ENCODE measurements around the gene VAX1. TPM values are rescaled to one million over a fixed set of nuclear protein-coding genes. Genes with fewer than 3 reads are reported as not detected.
"Not testable (repeated sequence)": the region's sequence is repeated elsewhere in the genome, so short reads cannot be mapped to it uniquely, and the experiment has no call there.

The VAX1 gene, protein sequence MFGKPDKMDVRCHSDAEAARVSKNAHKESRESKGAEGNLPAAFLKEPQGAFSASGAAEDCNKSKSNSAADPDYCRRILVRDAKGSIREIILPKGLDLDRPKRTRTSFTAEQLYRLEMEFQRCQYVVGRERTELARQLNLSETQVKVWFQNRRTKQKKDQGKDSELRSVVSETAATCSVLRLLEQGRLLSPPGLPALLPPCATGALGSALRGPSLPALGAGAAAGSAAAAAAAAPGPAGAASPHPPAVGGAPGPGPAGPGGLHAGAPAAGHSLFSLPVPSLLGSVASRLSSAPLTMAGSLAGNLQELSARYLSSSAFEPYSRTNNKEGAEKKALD
- not detected for total RNA-seq

- TF ChIP-seq CTCF (IDR thresholded peaks at IDR 0.05) (no peak), POLR2A (IDR thresholded peaks at IDR 0.05) (no peak)
Measured at GRCh38 chr10:117137911-117138642, at the start of gene VAX1. VAX1 (minus strand) TSS chr10:117138270; CDS start chr10:117138056, 214 bp downstream.

DNA sequence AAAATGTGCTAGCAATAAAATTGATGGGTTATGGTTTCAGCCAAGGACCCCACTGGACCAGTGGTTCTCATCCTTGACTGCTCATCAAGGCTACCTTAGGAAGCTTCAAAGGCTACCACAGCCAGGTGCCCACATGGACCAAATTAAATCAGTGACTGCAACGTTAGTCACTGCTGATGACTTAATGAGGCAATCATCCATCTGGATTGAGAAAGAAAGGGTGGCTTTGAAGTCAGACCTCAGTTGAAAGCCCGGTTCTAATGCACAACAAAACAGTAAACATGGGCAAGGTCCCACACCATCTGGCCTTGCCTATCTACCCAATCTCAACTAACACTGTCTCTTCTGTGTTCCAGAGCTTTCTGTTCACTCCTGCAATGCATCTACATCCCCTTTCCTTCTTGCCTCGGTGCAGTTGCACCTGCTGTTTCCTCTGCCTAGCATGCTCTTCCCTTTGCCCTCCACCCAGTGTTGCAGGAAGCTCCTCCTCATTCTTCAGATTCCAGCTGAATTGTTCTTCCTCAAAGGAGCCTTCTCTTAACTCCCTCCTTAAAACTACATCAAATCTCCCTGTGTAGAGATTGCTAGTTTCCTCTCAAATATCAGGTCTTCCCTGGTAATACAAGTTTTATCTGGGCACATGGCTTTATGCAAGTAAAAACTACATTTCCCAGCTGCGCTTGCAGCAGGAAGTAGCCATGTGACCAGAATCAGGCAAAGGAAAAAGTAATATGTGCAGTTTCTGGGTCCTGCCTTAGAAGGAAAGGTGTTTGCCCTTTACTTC lies 49.0 kb upstream of the VAX1 start:
- TF ChIP-seq CTCF (IDR thresholded peaks at IDR 0.05) (no peak), POLR2A (IDR thresholded peaks at IDR 0.05) (no peak)
- Histone ChIP-seq H3K27me3 (no peaks in the 10 kb centered on the region), H3K4me3 (replicated peaks in 1 of 3) (no peak overlapping the region), H3K36me3 (no peaks in the 10 kb centered on the region), H3K9me3 (no peaks in the 10 kb centered on the region), H3K27ac (no peak overlapping the region), H3K4me1 (no peaks in the 10 kb centered on the region)
- WGBS, 2 donors = 78 to 81% methylated on average over 4 of the region's 4 CpGs
- intact Hi-C loops (cut with DNase I) = no loop called here
- no peak for DNase-seq

More at GRCh38 chr10:117137911-117138642, at the start of gene VAX1:
- intact Hi-C loops (cut with DNase I) = no loop called here
- WGBS, 2 donors = 4 to 5% methylated on average over 54 to 56 of the region's 65 CpGs
- peak in 1 of 2 donors; percentile 4 for DNase-seq
- no peaks in the 10 kb centered on the region for H3K36me3 ChIP-seq
- no peak within 1 kb of the TSS for H3K27ac ChIP-seq
- H3K4me3 ChIP-seq (replicated peaks in 1 of 3) = peak within 1 kb of the TSS in 2 of 3 donors; percentile 5 to 13
- H3K27me3 ChIP-seq = peaks cover 46% of the 10 kb centered on the region
- H3K4me1 ChIP-seq = peaks cover 13 to 28% of the 10 kb centered on the region in 2 donors
- no peaks in the 10 kb centered on the region for H3K9me3 ChIP-seq

GRCh38 chr10:117185817-117186216 lies 47.7 kb upstream of the VAX1 start:
- intact Hi-C loops (cut with DNase I) = not testable (repeated sequence)

DNA sequence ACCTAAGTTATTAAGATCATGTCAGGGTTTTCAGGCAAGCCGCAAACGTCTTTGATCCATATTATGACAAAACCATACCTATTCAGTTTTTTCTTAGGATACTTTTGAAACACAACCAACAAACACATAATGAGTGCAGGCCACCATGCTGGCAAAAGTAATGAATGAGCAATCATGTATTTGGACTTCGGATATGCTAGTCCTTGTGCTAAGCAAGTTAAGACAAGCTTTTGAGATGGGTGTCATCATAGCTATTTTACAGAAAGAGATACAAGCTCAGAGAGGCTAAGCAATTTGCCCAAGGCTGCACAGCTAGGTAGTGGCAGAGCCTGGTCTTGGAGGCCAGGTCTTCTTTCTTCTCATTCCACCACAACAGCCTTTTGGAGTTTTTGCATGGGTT lies 46.8 kb upstream of the VAX1 start:
- TF ChIP-seq CTCF (IDR thresholded peaks at IDR 0.05) = no peak
- no peak for TF ChIP-seq POLR2A (IDR thresholded peaks at IDR 0.05)

More at GRCh38 chr10:117185817-117186216, 47.7 kb upstream of the VAX1 start:
- 93 to 96% methylated on average over 4 of the region's 4 CpGs for WGBS, 2 donors
- H3K4me1 ChIP-seq; H3K9me3 ChIP-seq; H3K27ac ChIP-seq; H3K4me3 ChIP-seq (replicated peaks in 1 of 3); H3K36me3 ChIP-seq; H3K27me3 ChIP-seq; DNase-seq: not testable (repeated sequence)

DNA sequence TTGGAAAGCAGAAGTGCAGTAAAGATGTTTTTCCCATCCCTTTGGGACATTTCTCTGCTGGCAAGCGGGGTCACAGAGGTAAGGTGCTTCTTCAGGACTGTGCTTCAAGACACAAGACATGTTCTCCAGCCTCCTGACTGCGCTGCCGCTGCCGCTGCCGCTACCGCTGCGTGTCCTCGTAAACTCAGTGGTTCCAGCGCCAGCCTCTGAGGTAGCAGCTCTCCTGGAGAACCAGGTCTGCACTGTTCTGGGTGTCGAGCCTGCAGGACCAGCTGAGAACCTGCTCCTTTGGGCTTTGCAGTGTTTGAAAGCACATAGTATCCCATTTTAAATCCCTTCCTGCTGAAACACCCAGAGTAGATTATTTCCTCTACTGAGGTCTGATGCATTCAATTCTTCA lies 46.2 kb upstream of the VAX1 start:
- DNase-seq = no peak
- Histone ChIP-seq H3K4me1 (no peaks in the 10 kb centered on the region), H3K9me3 (no peaks in the 10 kb centered on the region), H3K27ac (no peak overlapping the region), H3K27me3 (no peaks in the 10 kb centered on the region), H3K4me3 (replicated peaks in 1 of 3) (no peak overlapping the region), H3K36me3 (no peaks in the 10 kb centered on the region)
- TF ChIP-seq POLR2A (IDR thresholded peaks at IDR 0.05) = no peak
- intact Hi-C loops (cut with DNase I) = no loop called here
- WGBS, 2 donors = 91 to 93% methylated on average over 8 to 10 of the region's 10 CpGs

More for the DNA sequence above, 46.8 kb upstream of the VAX1 start:
- Histone ChIP-seq H3K4me1 (no peaks in the 10 kb centered on the region), H3K36me3 (no peaks in the 10 kb centered on the region), H3K4me3 (replicated peaks in 1 of 3) (no peak overlapping the region), H3K9me3 (no peaks in the 10 kb centered on the region), H3K27me3 (no peaks in the 10 kb centered on the region), H3K27ac (no peak overlapping the region)
- intact Hi-C loops (cut with DNase I) = no loop called here
- no peak for DNase-seq
- WGBS, 2 donors = 79 to 88% methylated on average over 3 of the region's 3 CpGs

Data from thyroid gland (tissue), 4 donors.